Ectodermal cell (in vitro differentiated cells): ENCODE measurements around the gene CCDC12.

ENCODE experiments used
- H3K27ac ChIP-seq: 2 replicates; pipeline ENCODE4 v1.7.0; 2013; ENCODE audit warnings: mild to moderate bottlenecking, low read depth, low read length; ENCODE audit not compliant: insufficient read depth, poor library complexity, severe bottlenecking
- H3K27me3 ChIP-seq: 2 replicates; pipeline ENCODE4 v1.7.0; 2013; ENCODE audit warnings: mild to moderate bottlenecking, low read length; ENCODE audit not compliant: insufficient read depth, control insufficient read depth, poor library complexity, severe bottlenecking
- H3K36me3 ChIP-seq: one replicate; pipeline ENCODE4 v1.7.0; 2013; ENCODE audit warnings: low read length; ENCODE audit not compliant: control insufficient read depth, insufficient read depth
- H3K4me1 ChIP-seq: one replicate; pipeline ENCODE4 v1.7.0; 2013; ENCODE audit warnings: low read length; ENCODE audit not compliant: control insufficient read depth, insufficient read depth
- H3K4me3 ChIP-seq: 2 replicates; pipeline ENCODE4 v1.7.0; 2013; ENCODE audit warnings: low read depth, low read length, control low read depth; ENCODE audit not compliant: insufficient read depth
- H3K9me3 ChIP-seq: 2 replicates; pipeline ENCODE4 v1.7.0; 2013; ENCODE audit warnings: mild to moderate bottlenecking, low read length, moderate library complexity; ENCODE audit not compliant: control insufficient read depth
- WGBS, 2 experiments: methylation state at CpG; one replicate each; pipeline ENCODE4 v1.1.7; 2013; ENCODE audit warnings: missing lambda C conversion rate in 2 of 2; 5-methylcytosine and 5-hydroxymethylcytosine counted together

Gene CCDC12

DNA sequence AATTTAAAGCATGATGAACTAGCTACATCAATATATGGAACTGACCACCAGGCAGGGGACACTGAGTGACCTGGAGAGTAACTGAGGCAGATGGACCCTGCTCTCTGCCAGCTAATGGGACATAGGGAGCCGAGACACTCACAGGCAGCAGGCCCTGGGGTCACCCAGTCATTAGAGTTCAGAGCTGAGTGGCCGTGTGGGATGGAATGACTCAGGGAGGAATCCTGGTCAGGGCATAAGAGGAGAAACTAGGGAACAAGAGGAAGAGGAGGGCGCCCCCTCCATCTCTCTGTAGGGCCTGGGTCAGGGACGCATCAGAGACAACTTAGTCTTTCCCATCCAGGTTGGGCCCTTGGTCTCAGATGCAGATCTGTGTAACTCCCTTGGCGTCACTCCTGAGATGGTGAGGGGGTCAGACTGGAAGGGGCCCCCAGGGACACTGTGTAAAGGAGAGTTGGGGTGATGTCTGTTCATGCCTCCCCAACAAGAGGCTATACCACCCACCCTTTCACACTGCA, 39.8 kb downstream of the CCDC12 start:
- WGBS, 2 experiments, result 92 to 94% methylated on average over 5 of the region's 5 CpGs
- Histone ChIP-seq H3K4me3 (no peak overlapping the region), H3K27me3 (no peaks in the 10 kb centered on the region), H3K4me1 (peaks cover 9% of the 10 kb centered on the region), H3K9me3 (no peaks in the 10 kb centered on the region), H3K36me3 (no peaks in the 10 kb centered on the region), H3K27ac (no peak overlapping the region)

DNA sequence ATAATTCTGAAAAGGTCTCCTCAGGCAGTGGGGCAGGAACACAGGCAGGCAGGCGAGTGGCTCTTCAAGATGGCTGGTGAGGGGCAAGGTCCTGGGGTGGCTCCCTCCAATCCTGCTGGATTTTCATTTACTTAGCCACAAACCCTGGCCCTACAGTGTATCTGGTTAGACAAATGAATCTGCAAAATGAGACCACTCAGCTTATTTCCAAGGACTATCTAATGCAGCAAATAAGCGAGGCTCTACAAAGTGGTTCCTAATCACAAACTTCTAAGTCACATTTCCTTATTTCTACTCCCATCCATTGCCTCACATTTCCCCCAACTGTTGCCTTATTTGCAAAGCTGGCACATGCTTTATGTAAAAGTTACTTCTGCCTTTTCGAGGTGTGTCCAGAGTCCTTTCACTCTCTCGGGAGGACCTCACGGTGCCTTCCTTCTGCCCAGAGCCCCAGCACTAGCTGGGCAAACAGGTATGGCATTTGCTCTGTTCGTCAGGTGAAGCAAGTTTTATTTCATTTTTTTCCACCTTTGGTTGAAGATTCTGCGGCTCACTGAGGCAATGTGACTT, 40.5 kb downstream of the CCDC12 start:
- H3K4me3 ChIP-seq, result no peak overlapping the region

DNA sequence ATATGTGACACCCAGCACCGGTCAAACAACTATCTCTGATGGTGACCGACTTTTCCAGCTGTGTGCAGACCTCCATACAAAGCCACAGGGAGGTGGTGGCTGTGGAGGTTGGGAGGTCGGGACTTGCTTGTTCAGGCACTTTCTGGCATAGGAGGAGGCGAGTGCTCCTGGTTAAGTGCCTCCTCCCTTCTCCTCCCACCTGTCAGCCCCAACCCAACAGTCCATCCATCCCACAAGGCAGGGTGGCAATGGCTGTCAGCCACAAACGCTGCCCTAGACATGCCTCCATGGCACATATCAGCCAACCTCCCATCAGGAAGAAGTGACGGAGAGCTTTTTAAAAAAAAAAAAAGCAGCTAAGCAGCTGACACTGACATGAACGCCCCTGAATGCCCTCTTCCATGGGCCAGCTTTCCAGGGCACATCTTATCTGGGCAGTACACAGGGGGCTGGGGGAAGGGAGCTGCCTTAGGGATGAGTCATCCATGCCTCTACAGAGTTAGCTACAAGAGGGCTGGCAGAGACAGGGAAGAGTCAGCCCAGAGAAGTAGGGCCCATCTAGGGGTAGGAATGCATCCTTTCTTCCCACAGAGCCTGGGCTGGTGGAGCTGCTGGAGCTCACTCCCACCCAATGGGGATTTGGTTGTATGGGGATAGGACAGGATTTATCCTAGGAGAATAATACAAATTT, 41.2 kb downstream of the CCDC12 start:
- Histone ChIP-seq H3K27ac (no peak overlapping the region), H3K4me3 (no peak overlapping the region), H3K9me3 (no peaks in the 10 kb centered on the region), H3K27me3 (no peaks in the 10 kb centered on the region), H3K36me3 (no peaks in the 10 kb centered on the region), H3K4me1 (peaks cover 18% of the 10 kb centered on the region)
- 78 to 86% methylated on average over 7 of the region's 7 CpGs for WGBS, 2 experiments

More for the DNA sequence above, 40.5 kb downstream of the CCDC12 start:
- Histone ChIP-seq H3K36me3 (no peaks in the 10 kb centered on the region), H3K4me1 (peaks cover 15% of the 10 kb centered on the region), H3K9me3 (no peaks in the 10 kb centered on the region), H3K27me3 (no peaks in the 10 kb centered on the region), H3K27ac (no peak overlapping the region)
- WGBS, 2 experiments, result 93% methylated on average over 7 of the region's 7 CpGs

DNA sequence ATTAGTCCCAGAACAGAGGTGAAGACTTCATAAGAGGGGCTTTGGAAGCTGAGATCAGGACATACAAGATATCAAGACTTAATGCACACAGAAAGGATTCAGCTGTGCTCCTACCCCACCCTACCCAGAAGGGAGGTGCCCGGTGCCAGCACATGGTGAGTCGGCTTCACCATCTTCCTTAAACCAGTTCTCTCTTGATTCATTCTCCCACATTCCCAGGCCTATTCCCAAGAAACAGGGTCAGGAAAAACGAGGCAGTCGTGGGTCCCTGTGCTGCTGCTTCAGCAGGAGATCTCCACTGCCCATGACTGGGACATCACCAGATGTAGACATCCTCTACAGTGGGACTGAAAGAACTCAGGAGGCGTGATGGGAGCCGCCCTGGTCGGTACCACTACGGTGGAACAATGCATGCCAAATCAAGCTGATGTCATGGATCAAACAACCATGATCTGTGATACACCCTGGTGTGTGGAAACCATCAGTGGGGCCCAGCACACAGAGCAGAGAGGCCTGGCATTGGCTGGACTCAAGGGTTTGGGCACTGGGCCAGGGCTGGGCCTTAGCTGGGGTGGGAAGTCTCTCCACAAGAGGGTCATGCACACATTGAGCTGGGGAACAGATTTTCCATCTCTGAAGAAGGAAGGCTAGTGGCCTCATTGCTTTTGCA, 41.9 kb downstream of the CCDC12 start:
- Histone ChIP-seq H3K4me3 (no peak overlapping the region), H3K27me3 (no peaks in the 10 kb centered on the region), H3K27ac (no peak overlapping the region), H3K36me3 (no peaks in the 10 kb centered on the region), H3K4me1 (peaks cover 18% of the 10 kb centered on the region), H3K9me3 (no peaks in the 10 kb centered on the region)
- WGBS, 2 experiments, result 95 to 97% methylated on average over 8 of the region's 8 CpGs

DNA sequence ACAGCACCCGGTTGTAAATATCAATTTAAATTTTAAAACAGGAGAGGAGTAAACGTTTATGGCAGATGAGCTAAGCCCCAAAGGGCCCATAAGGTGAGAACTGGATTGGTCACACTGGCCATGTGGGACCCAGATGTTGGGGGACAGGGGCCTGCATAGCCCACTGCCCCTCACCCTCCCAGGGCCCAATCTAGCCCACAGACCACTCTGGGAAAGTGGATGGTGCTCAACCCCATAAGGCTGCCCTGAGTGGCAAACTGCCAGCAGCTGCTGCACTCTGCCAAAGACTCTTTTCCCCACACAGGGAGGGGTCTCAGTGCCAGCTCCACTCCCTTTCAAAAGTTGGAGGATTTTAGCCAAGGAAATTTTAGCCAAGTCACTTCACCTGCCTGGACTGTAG, 42.5 kb downstream of the CCDC12 start:
- Histone ChIP-seq H3K27ac (no peak overlapping the region), H3K27me3 (no peaks in the 10 kb centered on the region), H3K36me3 (no peaks in the 10 kb centered on the region), H3K4me1 (peaks cover 18% of the 10 kb centered on the region), H3K4me3 (no peak overlapping the region), H3K9me3 (no peaks in the 10 kb centered on the region)
- WGBS, 2 experiments, result 89 to 91% methylated on average over 2 of the region's 2 CpGs

DNA sequence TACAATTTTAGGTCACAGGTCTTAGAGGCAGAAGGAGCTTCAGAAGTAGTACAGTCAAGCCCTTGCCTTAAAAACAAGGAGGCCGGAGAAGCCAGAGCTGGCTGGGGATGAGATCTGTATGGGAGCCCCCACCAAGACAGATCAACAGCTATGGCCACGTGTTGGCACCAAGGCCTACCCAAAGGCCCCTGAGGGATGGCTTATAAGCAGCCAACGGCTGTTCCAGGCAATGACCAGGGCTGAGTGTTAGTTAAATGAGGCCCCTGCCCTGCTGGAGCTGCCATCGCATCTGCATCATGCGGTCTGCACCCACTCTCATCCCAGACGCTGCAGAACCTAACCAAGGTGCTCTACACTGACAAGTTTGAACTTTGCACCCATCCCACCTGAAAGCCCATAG, 43.3 kb downstream of the CCDC12 start:
- Histone ChIP-seq H3K4me3 (no peak overlapping the region), H3K9me3 (no peaks in the 10 kb centered on the region), H3K36me3 (no peaks in the 10 kb centered on the region), H3K27me3 (no peaks in the 10 kb centered on the region), H3K27ac (no peak overlapping the region), H3K4me1 (peaks cover 18% of the 10 kb centered on the region)
- 79% methylated on average over 6 of the region's 6 CpGs for WGBS, 2 experiments

DNA sequence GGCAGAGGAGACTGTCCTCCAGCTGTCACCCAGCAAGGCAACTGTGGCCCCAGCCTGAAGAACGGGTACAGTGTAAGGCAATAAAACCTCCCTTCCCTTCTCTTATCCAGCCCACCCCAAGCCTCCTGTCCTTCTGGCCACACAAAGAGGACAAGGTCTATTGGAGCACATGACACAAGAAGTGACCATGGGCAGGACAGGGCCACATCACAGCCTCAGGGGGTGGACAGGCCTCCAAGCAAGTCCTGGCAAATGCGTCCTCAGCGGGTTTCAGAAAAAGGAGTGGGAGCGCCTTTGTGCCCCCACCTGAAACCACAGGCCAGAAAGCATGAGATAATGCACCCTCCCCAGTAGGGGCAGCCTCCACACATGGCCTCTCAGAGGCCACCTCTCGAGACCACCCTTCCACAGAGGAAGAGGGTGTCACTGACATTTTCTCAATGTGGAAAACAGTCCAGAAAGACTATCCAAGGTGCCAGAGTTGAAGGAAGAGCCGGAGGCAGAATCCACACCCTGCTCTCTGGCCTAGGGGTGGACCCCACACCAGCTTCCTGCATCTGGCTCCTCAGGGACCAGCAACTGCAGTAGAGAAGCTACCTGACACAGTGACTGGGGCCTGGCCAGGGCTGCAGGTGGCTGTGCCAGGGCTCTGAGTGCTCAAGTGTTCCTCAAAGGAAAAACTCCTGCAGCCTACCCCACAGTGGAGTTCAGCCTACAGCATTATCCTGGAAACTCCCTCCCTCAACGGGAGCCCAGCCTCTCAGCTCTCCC, 43.9 kb downstream of the CCDC12 start:
- Histone ChIP-seq H3K36me3 (no peaks in the 10 kb centered on the region), H3K4me1 (peaks cover 18% of the 10 kb centered on the region), H3K9me3 (no peaks in the 10 kb centered on the region), H3K4me3 (no peak overlapping the region), H3K27ac (no peak overlapping the region), H3K27me3 (no peaks in the 10 kb centered on the region)
- 93% methylated on average over 7 of the region's 7 CpGs for WGBS, 2 experiments

DNA sequence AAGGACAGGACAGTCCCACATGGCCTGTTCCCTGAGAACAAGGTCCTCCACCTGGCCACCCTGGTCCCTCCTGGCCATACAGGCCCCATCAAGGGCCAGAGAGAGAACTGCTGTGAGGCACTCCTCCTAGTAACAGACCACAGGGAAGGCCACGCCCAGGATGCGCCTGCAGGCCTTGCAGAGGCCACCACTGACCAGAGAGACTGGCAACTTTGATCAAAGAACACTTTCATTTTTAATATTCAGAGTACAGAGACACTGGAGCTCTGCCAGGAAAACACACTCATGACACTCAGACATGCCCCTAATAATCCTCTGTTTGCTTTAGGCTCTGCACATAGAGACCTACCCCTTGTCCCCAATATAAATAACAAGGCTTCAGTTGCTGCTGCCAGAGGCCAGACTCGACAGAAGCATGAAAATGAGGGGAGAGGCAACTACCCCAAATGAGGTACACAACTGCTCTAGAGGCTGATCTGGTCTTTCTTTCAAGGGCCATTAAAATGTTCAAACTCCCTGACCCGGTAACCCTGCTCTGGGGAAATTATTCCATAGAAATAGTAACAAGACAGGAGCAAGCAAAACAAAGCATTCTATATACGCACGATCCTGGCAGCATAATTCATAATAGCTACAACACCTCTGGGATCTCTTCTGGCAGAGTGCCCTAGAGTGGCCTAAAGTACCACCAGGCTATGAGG, 44.8 kb downstream of the CCDC12 start:
- Histone ChIP-seq H3K27me3 (no peaks in the 10 kb centered on the region), H3K9me3 (no peaks in the 10 kb centered on the region), H3K4me3 (no peak overlapping the region), H3K27ac (no peak overlapping the region), H3K36me3 (no peaks in the 10 kb centered on the region), H3K4me1 (peaks cover 18% of the 10 kb centered on the region)
- 91 to 92% methylated on average over 6 of the region's 6 CpGs for WGBS, 2 experiments

DNA sequence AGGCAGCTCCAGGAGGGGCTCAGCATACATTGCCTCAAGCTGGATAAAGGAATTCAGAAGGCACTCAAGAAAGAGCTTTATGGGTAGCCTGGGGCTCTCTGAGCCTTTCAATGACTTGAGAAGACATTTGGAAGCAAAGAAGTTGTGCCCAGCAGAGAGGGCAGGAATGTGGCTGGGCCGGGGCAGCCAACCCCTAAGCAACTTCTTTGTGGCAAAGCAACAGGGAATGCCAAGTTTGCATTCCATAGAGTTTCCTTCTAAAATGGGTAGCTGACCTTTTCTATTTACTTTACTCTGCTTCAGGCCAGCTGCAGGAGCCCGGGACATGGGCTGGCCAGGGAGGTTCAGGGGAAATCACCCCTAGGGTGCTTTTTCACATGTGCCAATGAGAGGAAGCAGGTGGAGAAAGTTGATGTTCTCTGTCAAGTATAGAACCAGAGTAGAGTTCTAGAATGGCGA, 45.6 kb downstream of the CCDC12 start:
- Histone ChIP-seq H3K4me1 (peaks cover 14% of the 10 kb centered on the region), H3K4me3 (no peak overlapping the region), H3K27me3 (no peaks in the 10 kb centered on the region), H3K9me3 (no peaks in the 10 kb centered on the region), H3K27ac (no peak overlapping the region), H3K36me3 (no peaks in the 10 kb centered on the region)
- 77 to 83% methylated on average over 3 of the region's 3 CpGs for WGBS, 2 experiments
